NT2/D1 (cell line): ENCODE results near the gene ECHDC3.

Experiments
- DNase-seq: peaks from one replicate; pipeline ENCODE4 v3.0.0-alpha.2; 2011; ENCODE audit warnings: low read depth, low spot score
- H3K27me3 ChIP-seq: 2 replicates; pipeline ENCODE4 v1.6.0; 2011; ENCODE audit warnings: mild to moderate bottlenecking; ENCODE audit not compliant: insufficient read length, insufficient read depth
- H3K36me3 ChIP-seq: 2 replicates; pipeline ENCODE4 v1.6.1; 2011; ENCODE audit warnings: mild to moderate bottlenecking, low read length, mixed read lengths; ENCODE audit not compliant: insufficient read depth, insufficient read length
- H3K4me1 ChIP-seq: 2 replicates; pipeline ENCODE4 v1.5.1; 2011; ENCODE audit not compliant: insufficient read depth, insufficient read length
- H3K4me3 ChIP-seq: 2 replicates; pipeline ENCODE4 v1.5.1; 2011; ENCODE audit warnings: low read depth; ENCODE audit not compliant: insufficient read length
- H3K9ac ChIP-seq: 2 replicates; pipeline ENCODE4 v1.6.0; 2011; ENCODE audit warnings: low read depth; ENCODE audit not compliant: insufficient read length
- H3K9me3 ChIP-seq: 2 replicates; pipeline ENCODE4 v1.5.1; 2011; ENCODE audit warnings: mild to moderate bottlenecking, low read length; ENCODE audit not compliant: insufficient read depth
- SUZ12 ChIP-seq: IDR thresholded peaks from 2 replicates; pipeline ENCODE4 v1.6.1; 2011; ENCODE audit not compliant: insufficient read length, insufficient read depth; ENCODE audit errors: extremely low read depth
- YY1 ChIP-seq: IDR thresholded peaks from 2 replicates; pipeline ENCODE4 v1.6.1; 2011; ENCODE audit not compliant: insufficient read length, insufficient read depth
- ZNF274 ChIP-seq: IDR thresholded peaks from 2 replicates; pipeline ENCODE4 v1.6.1; 2011; ENCODE audit warnings: mild to moderate bottlenecking, low read depth, low read length

ECHDC3 gene

GRCh38 chr10:11760861-11761260 is 18.7 kb downstream of the ECHDC3 start:
- DNase-seq, result no peak
- no peaks in the 10 kb centered on the region for H3K9me3 ChIP-seq
- TF ChIP-seq ZNF274 (no peak), SUZ12 (no peak), YY1 (no peak)

GRCh38 chr10:11761431-11761830 is 19.2 kb downstream of the ECHDC3 start:
- Histone ChIP-seq H3K4me1 (peaks cover 3% of the 10 kb centered on the region), H3K4me3 (no peak overlapping the region), H3K27me3 (no peaks in the 10 kb centered on the region), H3K9me3 (no peaks in the 10 kb centered on the region), H3K36me3 (peaks cover 35% of the 10 kb centered on the region), H3K9ac (no peak overlapping the region)
- no peak for DNase-seq
- TF ChIP-seq SUZ12 (no peak), ZNF274 (no peak), YY1 (no peak)

More at GRCh38 chr10:11760861-11761260, 18.7 kb downstream of the ECHDC3 start:
- Histone ChIP-seq H3K4me3 (no peak overlapping the region), H3K4me1 (peaks cover 3% of the 10 kb centered on the region), H3K9ac (no peak overlapping the region), H3K36me3 (peaks cover 37% of the 10 kb centered on the region), H3K27me3 (no peaks in the 10 kb centered on the region)

- no peaks in the 10 kb centered on the region for H3K27me3 ChIP-seq
- TF ChIP-seq SUZ12 (no peak), YY1 (no peak), ZNF274 (no peak)
- no peaks in the 10 kb centered on the region for H3K9me3 ChIP-seq
- no peak overlapping the region for H3K9ac ChIP-seq
- peaks cover 3% of the 10 kb centered on the region for H3K4me1 ChIP-seq
- no peak for DNase-seq
- H3K36me3 ChIP-seq, result peaks cover 35% of the 10 kb centered on the region
- H3K4me3 ChIP-seq, result no peak overlapping the region
These were observed 20.7 kb downstream of the ECHDC3 start for GRCh38 chr10:11762706-11763500.

DNA sequence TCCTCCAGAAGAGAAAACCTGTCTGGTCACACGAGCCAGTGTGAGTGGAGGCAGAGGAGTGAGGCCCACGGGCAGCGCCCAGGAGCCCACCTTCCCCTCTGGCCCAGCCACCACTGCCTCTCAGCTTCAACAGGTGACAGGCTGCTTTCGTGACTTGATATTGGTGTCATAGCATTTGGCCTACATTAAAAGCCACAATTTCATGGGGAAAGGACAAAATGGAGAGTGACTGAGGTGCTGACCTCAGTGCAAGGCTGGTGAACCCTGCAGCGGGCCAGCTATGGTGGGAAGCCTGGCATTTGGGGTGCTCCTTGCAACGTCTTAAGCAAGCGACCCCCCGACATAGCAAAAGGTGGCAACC is 21.3 kb downstream of the ECHDC3 start:
- TF ChIP-seq SUZ12, result no peak
- no peak for DNase-seq
- Histone ChIP-seq H3K36me3 (peaks cover 34% of the 10 kb centered on the region), H3K9me3 (no peaks in the 10 kb centered on the region), H3K9ac (no peak overlapping the region), H3K27me3 (no peaks in the 10 kb centered on the region), H3K4me3 (no peak overlapping the region), H3K4me1 (peaks cover 1% of the 10 kb centered on the region)

- TF ChIP-seq ZNF274 (no peak), YY1 (no peak), SUZ12 (no peak)
- Histone ChIP-seq H3K27me3 (no peaks in the 10 kb centered on the region), H3K4me1 (no peaks in the 10 kb centered on the region), H3K9me3 (no peaks in the 10 kb centered on the region), H3K4me3 (no peak overlapping the region), H3K9ac (no peak overlapping the region), H3K36me3 (peaks cover 31% of the 10 kb centered on the region)
- DNase-seq, result no peak
These were observed 23.0 kb downstream of the ECHDC3 start for GRCh38 chr10:11765141-11765540.

DNA sequence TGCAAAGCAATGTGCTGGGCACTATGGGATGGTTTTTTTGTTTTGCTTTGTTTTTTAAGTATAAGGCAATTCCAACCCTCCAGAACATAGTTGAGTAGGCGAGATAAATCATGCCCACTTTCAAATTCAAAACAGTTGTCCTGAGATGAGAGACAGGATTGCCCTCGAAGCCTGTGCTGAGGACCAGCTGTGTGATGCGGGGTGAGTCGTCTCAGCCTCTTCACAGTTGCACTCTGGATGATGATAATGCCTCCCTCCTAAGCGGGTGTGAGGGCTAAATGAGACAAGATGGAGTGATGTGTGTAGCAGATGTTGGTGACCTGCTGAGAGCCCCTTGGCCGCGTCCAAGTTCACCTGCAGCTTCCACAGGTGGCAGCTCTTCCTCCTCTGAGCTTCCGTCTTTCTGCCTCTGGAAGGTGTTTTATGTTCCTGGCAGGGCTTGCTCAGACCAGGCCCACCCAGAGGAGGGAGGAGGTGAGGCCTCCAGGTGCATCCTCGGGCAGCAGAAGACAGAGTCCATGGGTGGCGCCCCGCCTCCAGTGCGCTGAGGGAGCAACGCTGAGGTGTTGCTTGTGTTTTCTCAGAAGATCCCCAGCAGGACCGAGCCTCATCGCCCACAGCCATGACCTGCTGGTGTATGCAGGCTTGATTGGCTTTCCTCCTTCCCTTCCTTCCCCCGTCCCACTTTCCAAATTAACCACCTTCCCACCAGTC is 30.6 kb downstream of the ECHDC3 start:
- Histone ChIP-seq H3K4me1 (no peaks in the 10 kb centered on the region), H3K36me3 (no peaks in the 10 kb centered on the region), H3K4me3 (no peak overlapping the region), H3K9ac (no peak overlapping the region), H3K9me3 (no peaks in the 10 kb centered on the region), H3K27me3 (no peaks in the 10 kb centered on the region)
- TF ChIP-seq YY1 (no peak), ZNF274 (no peak), SUZ12 (no peak)
- no peak for DNase-seq

- no peak for TF ChIP-seq YY1
- no peak for TF ChIP-seq SUZ12
- TF ChIP-seq ZNF274, result no peak
- Histone ChIP-seq H3K27me3 (no peaks in the 10 kb centered on the region), H3K9me3 (no peaks in the 10 kb centered on the region), H3K9ac (no peak overlapping the region), H3K36me3 (no peaks in the 10 kb centered on the region), H3K4me3 (no peak overlapping the region), H3K4me1 (no peaks in the 10 kb centered on the region)
- DNase-seq, result no peak
These were observed 31.7 kb downstream of the ECHDC3 start for GRCh38 chr10:11773761-11774441.
